ENCODE data around the gene ENTPD6.

The ENTPD6 gene

DNA sequence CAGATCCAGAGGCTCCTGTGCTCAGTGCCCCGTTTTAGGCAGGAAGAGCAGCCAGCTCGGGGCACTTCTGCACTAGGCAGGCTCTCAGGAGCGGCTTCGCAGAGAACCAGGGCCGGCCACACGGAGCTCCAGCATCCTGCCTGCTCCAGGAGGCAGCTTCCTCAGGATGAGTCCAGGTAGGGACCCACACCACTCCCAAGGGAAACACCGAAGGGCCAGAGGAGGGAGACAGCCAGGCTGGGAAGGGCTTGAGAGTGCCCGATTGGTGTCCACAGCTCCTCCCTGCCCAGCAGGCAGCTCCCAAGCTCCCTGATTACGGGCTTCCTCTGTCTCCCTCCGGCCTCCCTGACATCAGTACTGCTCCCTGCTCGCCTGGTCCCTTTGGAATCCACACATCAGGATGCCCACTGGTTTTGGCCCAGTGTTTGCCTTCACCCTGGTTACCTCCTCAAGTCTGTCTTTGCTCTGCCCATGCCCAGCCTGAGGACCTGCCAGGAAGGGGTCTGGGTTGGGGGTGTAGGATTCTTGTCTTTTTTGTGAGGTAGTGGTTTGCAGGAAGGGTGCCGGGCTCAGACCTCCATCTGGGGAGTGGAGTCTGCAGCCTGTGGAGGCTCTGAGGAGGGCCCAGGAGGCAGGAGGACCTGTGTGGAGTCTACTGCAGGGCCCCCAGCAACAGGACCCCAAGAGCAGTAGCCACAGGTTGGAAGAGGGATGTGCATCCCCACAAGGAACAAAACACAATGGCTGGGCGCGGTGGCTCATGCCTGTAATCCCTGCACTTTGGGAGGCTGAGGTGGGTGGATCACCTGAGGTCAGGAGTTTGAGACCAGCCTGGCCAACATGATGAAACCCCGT lies 41.2 kb downstream of the ENTPD6 start:
- no peak overlapping the region for H3K4me2 ChIP-seq (ENCODE audit: low read length)
- no peaks in the 10 kb centered on the region for H3K9me2 ChIP-seq (replicated peaks; ENCODE audit: control insufficient read depth, low read length)
- no peaks in the 10 kb centered on the region for H3K79me2 ChIP-seq (ENCODE audit: control insufficient read depth, low read length)
- H3F3A ChIP-seq (ENCODE audit: control insufficient read depth, insufficient read depth): no peaks in the 10 kb centered on the region
- H3K4me1 ChIP-seq (ENCODE audit: control insufficient read depth, low read length): peaks cover 12% of the 10 kb centered on the region
- H3K36me3 ChIP-seq (ENCODE audit: control insufficient read depth, low read length): no peaks in the 10 kb centered on the region
- no peak overlapping the region for H3K4me3 ChIP-seq (ENCODE audit: low read length)
- H3K27me3 ChIP-seq (ENCODE audit: control insufficient read depth, low read length): peaks cover 24% of the 10 kb centered on the region
- no peak overlapping the region for H3K27ac ChIP-seq (ENCODE audit: low read depth, low read length)
- no peaks in the 10 kb centered on the region for H3K9me3 ChIP-seq (ENCODE audit: control insufficient read depth, insufficient read depth, low read length)
- TF ChIP-seq EZH2phosphoT487 (IDR thresholded peaks at IDR 0.05; ENCODE audit: borderline replicate concordance, low read length): no peak
- TF ChIP-seq, protein P1, sequence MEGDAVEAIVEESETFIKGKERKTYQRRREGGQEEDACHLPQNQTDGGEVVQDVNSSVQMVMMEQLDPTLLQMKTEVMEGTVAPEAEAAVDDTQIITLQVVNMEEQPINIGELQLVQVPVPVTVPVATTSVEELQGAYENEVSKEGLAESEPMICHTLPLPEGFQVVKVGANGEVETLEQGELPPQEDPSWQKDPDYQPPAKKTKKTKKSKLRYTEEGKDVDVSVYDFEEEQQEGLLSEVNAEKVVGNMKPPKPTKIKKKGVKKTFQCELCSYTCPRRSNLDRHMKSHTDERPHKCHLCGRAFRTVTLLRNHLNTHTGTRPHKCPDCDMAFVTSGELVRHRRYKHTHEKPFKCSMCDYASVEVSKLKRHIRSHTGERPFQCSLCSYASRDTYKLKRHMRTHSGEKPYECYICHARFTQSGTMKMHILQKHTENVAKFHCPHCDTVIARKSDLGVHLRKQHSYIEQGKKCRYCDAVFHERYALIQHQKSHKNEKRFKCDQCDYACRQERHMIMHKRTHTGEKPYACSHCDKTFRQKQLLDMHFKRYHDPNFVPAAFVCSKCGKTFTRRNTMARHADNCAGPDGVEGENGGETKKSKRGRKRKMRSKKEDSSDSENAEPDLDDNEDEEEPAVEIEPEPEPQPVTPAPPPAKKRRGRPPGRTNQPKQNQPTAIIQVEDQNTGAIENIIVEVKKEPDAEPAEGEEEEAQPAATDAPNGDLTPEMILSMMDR (IDR thresholded peaks at IDR 0.05; ENCODE audit: low read depth, low read length, poor library complexity, severe bottlenecking): no peak
- no peaks in the 10 kb centered on the region for H4K20me1 ChIP-seq (ENCODE audit: control insufficient read depth, insufficient read depth, low read depth, low read length)

DNA sequence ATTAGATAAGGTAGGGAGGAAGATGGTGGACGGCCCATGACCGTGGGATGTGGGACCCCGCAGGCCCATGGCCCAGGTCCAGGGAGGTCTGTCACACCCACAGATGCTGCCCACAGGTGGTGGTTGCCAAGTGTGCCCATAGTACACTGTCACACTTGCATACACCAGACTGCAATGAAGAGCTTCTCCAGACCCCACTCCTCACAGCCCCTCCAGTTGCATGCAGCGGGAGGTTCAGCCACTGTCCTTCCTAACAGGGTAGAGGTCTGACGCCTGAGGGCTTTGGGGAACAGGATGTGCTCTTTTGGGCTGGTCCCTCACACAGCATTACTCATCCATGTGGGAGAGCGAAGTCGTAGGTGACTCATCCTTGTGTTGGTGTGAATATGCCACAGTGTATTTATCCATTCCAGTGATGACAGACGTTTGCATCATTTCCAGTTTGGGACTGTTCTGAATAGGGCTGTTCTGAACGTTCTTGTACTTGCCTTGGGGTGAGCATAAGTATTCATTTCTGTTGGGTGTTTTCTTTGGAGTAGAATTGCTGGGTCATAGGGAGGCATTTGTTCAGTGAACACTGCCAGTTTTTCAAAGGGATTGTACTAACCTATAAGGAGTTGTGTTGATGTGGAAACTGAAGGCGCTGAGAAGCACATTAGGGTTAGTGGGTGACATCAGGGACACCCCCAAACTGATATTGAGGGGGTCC lies 42.3 kb downstream of the ENTPD6 start:
- Histone ChIP-seq H3K9me2 (replicated peaks; ENCODE audit: control insufficient read depth, low read length) (no peaks in the 10 kb centered on the region), H3K4me2 (ENCODE audit: low read length) (no peak overlapping the region), H3K27me3 (ENCODE audit: control insufficient read depth, low read length) (peaks cover 29% of the 10 kb centered on the region), H3K79me2 (ENCODE audit: control insufficient read depth, low read length) (no peaks in the 10 kb centered on the region), H3K36me3 (ENCODE audit: control insufficient read depth, low read length) (no peaks in the 10 kb centered on the region), H4K20me1 (ENCODE audit: control insufficient read depth, insufficient read depth, low read depth, low read length) (no peaks in the 10 kb centered on the region), H3K4me3 (ENCODE audit: low read length) (no peak overlapping the region), H3K4me1 (ENCODE audit: control insufficient read depth, low read length) (peaks cover 12% of the 10 kb centered on the region), H3F3A (ENCODE audit: control insufficient read depth, insufficient read depth) (no peaks in the 10 kb centered on the region), H3K9me3 (ENCODE audit: control insufficient read depth, insufficient read depth, low read length) (no peaks in the 10 kb centered on the region), H3K27ac (ENCODE audit: low read depth, low read length) (no peak overlapping the region)
- TF ChIP-seq, protein P1 (IDR thresholded peaks at IDR 0.05; ENCODE audit: low read depth, low read length, poor library complexity, severe bottlenecking): no peak
- no peak for TF ChIP-seq EZH2phosphoT487 (IDR thresholded peaks at IDR 0.05; ENCODE audit: borderline replicate concordance, low read length)

DNA sequence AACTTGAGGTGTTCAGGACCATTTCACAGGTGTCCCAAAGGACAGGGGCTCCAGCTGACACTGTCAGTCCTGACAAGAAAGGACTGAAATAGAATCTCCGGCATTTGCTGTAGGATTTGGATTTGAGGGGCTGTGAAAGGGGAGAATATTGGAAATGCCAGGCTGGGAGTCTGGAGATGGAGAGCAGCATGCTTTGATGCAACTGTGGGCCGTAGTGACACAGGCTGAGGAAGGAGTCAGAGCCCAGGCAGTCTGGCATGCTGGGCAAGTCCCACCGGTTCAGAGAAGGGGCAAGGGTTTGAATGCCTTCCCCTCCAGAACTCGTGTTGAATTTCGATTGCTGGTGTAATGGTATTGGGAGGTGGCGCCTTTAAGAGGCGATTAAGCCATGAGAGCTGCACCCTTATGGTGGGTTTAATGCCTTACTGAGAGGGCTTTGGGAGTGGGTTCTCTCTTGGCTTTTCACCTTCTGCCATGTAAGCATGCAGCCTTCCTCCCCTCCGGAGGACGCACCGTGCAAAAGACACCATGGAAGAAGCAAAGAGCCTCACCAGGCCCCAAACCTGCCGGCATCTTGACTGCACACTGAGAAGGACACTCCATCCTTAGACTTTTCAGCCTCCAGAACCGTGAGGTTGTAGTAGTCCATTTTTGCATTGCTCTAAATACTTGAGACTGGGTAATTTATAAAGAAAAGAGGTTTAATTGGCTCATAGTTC lies 43.0 kb downstream of the ENTPD6 start:
- H3K79me2 ChIP-seq (ENCODE audit: control insufficient read depth, low read length): no peaks in the 10 kb centered on the region
- H4K20me1 ChIP-seq (ENCODE audit: control insufficient read depth, insufficient read depth, low read depth, low read length): no peaks in the 10 kb centered on the region
- no peak overlapping the region for H3K27ac ChIP-seq (ENCODE audit: low read depth, low read length)
- peaks cover 30% of the 10 kb centered on the region for H3K27me3 ChIP-seq (ENCODE audit: control insufficient read depth, low read length)
- no peaks in the 10 kb centered on the region for H3K9me3 ChIP-seq (ENCODE audit: control insufficient read depth, insufficient read depth, low read length)
- no peaks in the 10 kb centered on the region for H3K36me3 ChIP-seq (ENCODE audit: control insufficient read depth, low read length)
- TF ChIP-seq, protein P1 (IDR thresholded peaks at IDR 0.05; ENCODE audit: low read depth, low read length, poor library complexity, severe bottlenecking): no peak
- TF ChIP-seq EZH2phosphoT487 (IDR thresholded peaks at IDR 0.05; ENCODE audit: borderline replicate concordance, low read length): no peak
- H3K4me2 ChIP-seq (ENCODE audit: low read length): no peak overlapping the region
- H3K4me1 ChIP-seq (ENCODE audit: control insufficient read depth, low read length): peaks cover 12% of the 10 kb centered on the region
- no peaks in the 10 kb centered on the region for H3F3A ChIP-seq (ENCODE audit: control insufficient read depth, insufficient read depth)
- no peaks in the 10 kb centered on the region for H3K9me2 ChIP-seq (replicated peaks; ENCODE audit: control insufficient read depth, low read length)
- H3K4me3 ChIP-seq (ENCODE audit: low read length): no peak overlapping the region

All from DOHH2 (cell line).